Activated CD8-positive, alpha-beta memory T cell treated with anti-CD3 and anti-CD28 coated beads for 24 hours (primary cell): Measurements from ENCODE around the gene RFC5.
"Not testable (repeated sequence)": the region's sequence is repeated elsewhere in the genome, so short reads cannot be mapped to it uniquely, and the experiment has no call there.

Experiments
- DNase-seq: peaks from one replicate; pipeline ENCODE4 v3.0.0-alpha.2; 2020

Gene RFC5

GRCh38 chr12:118016424-118017264 lies at the start of gene RFC5:
Gene RFC5, plus strand, starts transcription at chr12:118016703. Its CDS starts 125 bp downstream, at chr12:118016828.
- peak; percentile 99 for DNase-seq

DNA sequence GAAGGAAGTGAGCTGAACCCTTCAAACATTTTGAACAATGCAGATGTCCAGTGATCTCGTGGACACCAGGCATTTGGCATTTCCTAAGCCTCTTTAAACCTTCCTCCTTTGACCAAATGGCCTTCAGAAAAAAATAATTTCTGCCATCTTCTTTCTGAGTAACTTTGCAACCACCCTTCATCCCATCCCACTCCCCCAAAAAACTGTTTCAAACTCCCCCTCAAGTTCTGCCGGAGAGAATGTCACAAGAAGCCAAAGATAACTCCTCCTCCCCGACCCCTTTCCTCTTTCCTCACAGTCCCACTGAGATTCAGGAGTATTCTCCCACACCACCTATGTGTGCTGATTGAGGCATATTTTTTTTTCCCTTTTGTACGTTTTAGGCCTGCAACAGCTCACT lies 49.5 kb upstream of the RFC5 start:
- DNase-seq, result no peak

- no peak for DNase-seq
Measured at GRCh38 chr12:117967512-117967911, 49.0 kb upstream of the RFC5 start.

DNA sequence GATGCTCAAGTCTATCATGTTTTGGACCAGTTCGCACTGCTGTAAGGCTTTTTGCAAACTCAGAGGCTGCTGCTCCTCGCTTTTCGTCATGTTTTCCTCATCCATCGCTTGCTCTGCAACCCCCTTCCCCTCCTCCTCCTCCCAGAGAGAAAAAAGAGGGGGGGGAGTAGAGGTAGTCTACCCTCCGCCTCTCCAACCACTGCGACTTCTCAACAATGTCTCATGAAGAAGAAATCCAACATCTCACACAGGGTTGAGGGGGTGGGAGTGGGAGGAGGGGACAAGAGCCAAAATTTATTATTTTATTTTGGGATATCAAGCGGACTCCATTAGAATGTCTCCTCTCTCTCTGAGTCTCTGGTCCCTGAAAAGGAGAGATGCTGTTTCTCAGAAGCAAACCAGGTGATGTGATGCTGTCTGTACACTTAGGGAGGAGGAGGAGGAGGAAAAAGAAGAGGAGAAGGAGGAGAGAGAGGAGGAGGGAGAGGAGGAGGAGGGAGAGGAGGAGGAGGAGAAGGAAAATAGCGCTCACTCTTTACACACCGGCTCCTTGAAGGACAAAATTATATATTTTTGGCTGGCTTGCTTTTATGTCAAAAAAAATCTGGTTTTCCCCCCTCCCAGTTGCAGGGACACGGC lies 48.2 kb upstream of the RFC5 start:
- no peak for DNase-seq

- DNase-seq, result peak; percentile 79
Measured at GRCh38 chr12:117968826-117969659, 47.5 kb upstream of the RFC5 start, which contains the start of gene KSR2. Gene KSR2, minus strand, starts transcription at chr12:117968990. Its CDS starts 735 bp downstream, at chr12:117968255.

GRCh38 chr12:117970334-117970733 lies 46.2 kb upstream of the RFC5 start:
- DNase-seq, result no peak

DNA sequence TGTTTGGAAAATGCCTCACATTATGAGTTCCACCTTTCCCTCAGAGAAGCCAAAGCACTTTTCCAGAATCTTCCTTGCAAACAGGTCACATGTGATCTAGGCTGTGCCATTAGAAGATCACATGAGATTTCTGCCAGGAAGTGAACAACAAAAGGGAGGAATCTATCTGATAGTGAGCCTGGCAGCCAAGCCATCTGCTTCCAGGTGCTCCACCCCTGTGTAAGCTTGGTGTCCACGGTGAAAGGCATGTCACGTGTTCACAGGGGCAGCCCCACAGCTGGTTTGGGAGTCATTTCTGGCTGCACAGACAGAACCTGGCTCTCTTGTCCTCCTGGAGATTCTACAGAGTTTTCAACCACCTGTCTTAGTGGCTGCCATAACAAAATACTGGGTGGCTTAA lies 44.2 kb upstream of the RFC5 start:
- DNase-seq, result no peak

GRCh38 chr12:117975006-117975405 lies 41.5 kb upstream of the RFC5 start:
- no peak for DNase-seq

DNA sequence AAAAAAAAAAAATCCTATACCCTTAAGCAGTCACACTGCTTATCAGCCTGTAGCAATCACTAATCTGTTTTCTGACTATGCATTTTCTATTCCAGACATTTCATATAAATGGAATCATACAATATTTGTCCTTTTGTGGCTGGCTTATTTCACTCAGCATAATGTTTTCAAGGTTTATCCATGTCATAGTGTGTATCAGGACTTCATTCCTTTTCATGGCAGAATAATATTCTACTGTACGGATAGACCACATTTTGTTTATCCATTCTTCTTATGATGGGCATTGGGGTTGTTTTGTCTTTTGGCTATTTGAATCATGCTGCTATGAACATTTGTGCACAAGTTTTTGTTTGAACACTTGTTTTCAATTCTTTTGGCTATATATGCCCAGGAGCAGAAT lies 39.1 kb upstream of the RFC5 start:
- DNase-seq, result no peak

- DNase-seq, result no peak
Measured at GRCh38 chr12:117980616-117981015, 35.9 kb upstream of the RFC5 start.

DNA sequence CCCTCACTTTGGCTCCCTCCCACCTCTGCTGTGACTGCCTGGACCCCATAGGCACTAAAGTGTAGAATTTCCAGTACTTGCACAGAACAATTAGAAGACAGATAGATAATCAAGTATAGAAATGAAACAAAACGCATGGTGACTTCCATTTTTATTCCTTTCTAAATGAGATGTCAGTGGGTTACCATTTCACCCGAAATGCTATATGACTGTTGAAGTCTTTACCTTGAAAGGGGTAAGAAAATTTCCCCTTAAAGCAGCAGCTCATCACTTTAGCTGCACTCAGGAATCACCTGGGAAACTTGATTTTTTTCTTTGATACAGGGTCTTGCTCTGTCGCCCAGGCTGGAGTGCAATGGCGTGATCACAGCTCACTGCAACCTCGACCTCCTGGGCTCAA lies 35.2 kb upstream of the RFC5 start:
- no peak for DNase-seq

GRCh38 chr12:117985182-117985581 lies 31.3 kb upstream of the RFC5 start:
- no peak for DNase-seq

- DNase-seq, result no peak
Measured at GRCh38 chr12:117986705-117987469, 29.6 kb upstream of the RFC5 start.

DNA sequence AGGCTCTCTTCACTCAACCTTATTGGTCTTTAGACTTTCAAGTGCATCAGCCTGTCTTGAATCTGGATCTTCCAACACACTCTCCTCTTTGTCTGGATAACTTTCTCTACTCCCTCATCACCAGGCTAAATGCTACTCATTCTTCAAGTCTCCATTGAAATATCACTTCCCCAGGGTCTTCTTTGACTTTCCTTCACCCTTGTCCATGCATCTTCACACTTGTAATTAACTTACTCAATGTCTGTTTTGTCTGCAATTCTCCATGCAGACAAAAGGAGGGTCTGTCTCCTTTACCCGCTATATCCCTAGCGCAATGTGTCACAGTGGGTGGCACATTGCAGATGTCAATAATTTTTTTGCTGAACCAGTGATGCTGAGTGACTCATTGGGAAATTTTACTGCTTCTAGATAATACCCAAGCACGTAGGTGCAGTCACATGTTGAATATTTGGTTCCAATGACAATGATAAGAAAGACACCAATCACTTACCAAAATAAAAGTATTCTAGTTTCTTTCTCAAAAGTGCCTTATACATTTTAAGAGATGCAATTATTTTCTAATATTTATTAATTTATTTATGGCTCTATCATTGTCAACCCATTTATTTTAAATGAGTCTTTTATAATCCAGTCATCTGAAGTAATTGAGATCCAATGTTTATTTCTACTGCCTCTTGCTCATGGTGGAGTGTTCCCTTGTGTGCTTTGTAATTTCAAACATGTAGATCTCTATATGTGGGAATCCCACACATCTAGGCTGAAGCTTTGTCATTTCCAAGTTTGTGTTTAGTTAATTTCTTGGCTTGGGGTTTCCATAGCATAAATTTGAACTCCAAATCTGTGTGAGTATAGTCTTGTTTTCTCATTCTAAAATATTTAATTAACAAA lies 21.7 kb upstream of the RFC5 start:
- no peak for DNase-seq

- DNase-seq, result no peak
Measured at GRCh38 chr12:117998719-117999118, 17.8 kb upstream of the RFC5 start.

- DNase-seq, result not testable (repeated sequence)
Measured at GRCh38 chr12:117999806-118000205, 16.7 kb upstream of the RFC5 start.

DNA sequence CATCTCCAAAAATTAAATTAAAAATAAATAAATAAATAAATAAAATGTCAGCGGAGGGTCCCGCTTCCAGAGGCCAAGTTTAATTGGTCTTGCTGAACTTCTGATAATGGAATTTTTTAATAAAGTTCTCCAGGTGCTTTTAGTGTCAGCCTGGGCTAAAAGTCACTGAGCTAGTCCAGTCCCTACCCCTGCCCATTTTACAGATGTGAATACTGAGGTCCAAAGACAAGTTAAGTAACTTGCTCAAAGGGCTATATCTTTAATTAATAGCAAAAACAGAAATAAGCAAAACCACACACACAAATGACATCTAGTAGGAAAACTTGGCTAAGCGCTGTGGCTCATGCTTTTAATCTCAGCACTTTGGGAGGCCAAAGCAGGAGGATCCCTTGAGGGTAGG lies 5.6 kb upstream of the RFC5 start:
- DNase-seq, result no peak

DNA sequence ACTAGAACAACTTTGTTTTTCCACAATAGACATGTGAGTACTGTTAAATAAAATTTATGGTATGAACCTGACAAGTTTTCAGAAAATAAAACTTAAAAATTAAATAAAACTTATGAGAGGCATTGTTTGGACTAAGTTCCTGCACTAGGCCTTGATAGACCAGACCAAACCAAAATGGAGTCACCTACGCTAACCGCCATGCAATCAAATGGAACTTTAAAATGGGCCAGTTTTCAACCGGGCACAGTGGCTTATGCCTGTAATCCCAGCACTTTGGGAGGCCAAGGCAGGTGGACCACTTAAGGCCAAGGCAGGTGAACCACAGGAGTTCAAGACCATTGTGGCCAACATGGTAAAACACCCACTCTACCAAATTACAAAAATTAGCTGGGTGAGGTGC lies 5.1 kb upstream of the RFC5 start:
- no peak for DNase-seq

GRCh38 chr12:118011961-118012360 lies 4.5 kb upstream of the RFC5 start:
- DNase-seq, result no peak

DNA sequence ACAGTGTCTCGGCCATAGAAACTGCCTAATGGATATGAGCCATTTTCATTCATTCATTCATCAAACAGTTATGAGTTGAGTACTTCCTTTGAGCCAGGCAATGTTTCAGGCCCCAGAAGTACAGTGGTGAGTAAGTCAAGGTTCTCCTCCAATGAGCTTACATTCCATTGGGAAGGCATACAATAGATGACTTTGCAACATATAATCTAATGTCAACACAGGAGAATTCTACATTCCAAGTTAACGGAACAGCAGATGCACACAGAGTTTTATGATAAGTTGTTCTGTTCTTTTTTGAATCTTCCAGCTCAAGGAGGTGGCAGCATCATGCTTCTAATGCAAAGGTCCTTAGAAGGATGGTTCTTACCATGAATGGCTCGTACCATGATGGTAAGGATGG lies 3.2 kb upstream of the RFC5 start:
- DNase-seq, result no peak

- DNase-seq, result no peak
Measured at GRCh38 chr12:118015306-118015705, 1.2 kb upstream of the RFC5 start.

- DNase-seq, result no peak
Measured at GRCh38 chr12:118015944-118016343, 559 bp upstream of the RFC5 start.
